ENCODE results near the gene RNASEL. TPM values are rescaled to one million over a fixed set of nuclear protein-coding genes. Genes with fewer than 3 reads are reported as not detected.
A peak's percentile ranks its signal among the peaks of the same experiment; 100 is the strongest.

RNASEL gene
- total RNA-seq, 4 donors from 2014 or later: 6.1 to 8.0 (median 7.1) TPM

GRCh38 chr1:182610606-182611194, 21.6 kb upstream of the RNASEL start:
- TF ChIP-seq CTCF (IDR thresholded peaks at IDR 0.05) (no peak), POLR2A (IDR thresholded peaks at IDR 0.05) (no peak)
- intact Hi-C loops (cut with DNase I; ENCODE audit: low total_unique reads): no loop called here
- 75 to 81% methylated on average over 6 of the region's 6 CpGs for WGBS, 2 donors
- H3K4me3 ChIP-seq (ENCODE audit: low read depth, poor library complexity, severe bottlenecking): no peak overlapping the region
- DNase-seq (ENCODE audit: low spot score in 2 of 2): no peak

- no peak overlapping the region for H3K4me3 ChIP-seq (ENCODE audit: low read depth, poor library complexity, severe bottlenecking)
- WGBS, 2 donors: 80 to 84% methylated on average over 9 of the region's 9 CpGs
- no peak for DNase-seq (ENCODE audit: low spot score in 2 of 2)
- intact Hi-C loops (cut with DNase I; ENCODE audit: low total_unique reads): no loop called here
- TF ChIP-seq CTCF (IDR thresholded peaks at IDR 0.05) (no peak), POLR2A (IDR thresholded peaks at IDR 0.05) (no peak)
These were observed 20.0 kb upstream of the RNASEL start for GRCh38 chr1:182608845-182609610.

DNA sequence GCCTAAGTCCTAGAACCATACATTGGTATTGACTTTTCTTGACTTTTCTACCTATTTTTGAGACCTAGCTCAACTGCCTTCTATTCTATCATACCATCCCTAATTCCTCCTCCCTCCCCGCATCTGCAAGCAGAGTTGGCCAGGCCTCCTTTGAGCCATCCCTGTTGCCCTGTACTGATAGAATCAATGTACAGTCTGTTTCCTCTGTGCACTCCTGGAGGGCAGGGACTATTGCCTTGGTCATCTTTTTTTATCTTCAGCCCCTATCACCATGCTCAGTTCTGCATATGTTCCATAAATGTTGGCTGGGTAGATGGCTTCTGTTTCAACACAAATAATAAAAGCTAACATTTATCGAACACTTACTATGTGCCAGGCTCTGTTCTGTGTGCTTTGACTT, 19.2 kb upstream of the RNASEL start:
- no peak overlapping the region for H3K4me3 ChIP-seq (ENCODE audit: low read depth, poor library complexity, severe bottlenecking)
- WGBS, 2 donors: 50 to 93% methylated on average over 2 of the region's 2 CpGs
- intact Hi-C loops (cut with DNase I; ENCODE audit: low total_unique reads): no loop called here
- no peak for DNase-seq (ENCODE audit: low spot score in 2 of 2)
- TF ChIP-seq POLR2A (IDR thresholded peaks at IDR 0.05): no peak
- no peak for TF ChIP-seq CTCF (IDR thresholded peaks at IDR 0.05)

DNA sequence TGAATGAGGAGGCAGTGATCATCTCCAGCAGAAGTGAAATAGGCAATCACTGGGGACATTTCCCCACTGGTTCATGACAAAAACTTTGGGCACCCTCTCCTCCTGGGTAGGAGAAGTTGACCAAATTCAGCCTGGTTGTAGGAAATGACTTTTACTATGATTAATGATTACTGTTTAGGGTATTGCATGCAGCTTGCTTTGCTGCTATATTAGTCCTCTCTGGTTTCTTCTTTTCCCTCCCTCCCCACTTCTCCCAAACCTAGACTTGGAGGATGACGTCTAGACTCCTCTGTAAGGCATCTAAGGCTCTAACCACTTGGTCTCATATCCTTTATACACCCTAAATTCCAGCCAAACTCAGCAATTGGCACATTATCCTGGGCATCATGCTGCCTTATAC, 18.5 kb upstream of the RNASEL start:
- intact Hi-C loops (cut with DNase I; ENCODE audit: low total_unique reads): no loop called here
- DNase-seq (ENCODE audit: low spot score in 2 of 2): no peak
- WGBS, 2 donors: 84 to 93% methylated on average over 1 of the region's 1 CpG
- no peak overlapping the region for H3K4me3 ChIP-seq (ENCODE audit: low read depth, poor library complexity, severe bottlenecking)
- no peak for TF ChIP-seq POLR2A (IDR thresholded peaks at IDR 0.05)
- no peak for TF ChIP-seq CTCF (IDR thresholded peaks at IDR 0.05)

DNA sequence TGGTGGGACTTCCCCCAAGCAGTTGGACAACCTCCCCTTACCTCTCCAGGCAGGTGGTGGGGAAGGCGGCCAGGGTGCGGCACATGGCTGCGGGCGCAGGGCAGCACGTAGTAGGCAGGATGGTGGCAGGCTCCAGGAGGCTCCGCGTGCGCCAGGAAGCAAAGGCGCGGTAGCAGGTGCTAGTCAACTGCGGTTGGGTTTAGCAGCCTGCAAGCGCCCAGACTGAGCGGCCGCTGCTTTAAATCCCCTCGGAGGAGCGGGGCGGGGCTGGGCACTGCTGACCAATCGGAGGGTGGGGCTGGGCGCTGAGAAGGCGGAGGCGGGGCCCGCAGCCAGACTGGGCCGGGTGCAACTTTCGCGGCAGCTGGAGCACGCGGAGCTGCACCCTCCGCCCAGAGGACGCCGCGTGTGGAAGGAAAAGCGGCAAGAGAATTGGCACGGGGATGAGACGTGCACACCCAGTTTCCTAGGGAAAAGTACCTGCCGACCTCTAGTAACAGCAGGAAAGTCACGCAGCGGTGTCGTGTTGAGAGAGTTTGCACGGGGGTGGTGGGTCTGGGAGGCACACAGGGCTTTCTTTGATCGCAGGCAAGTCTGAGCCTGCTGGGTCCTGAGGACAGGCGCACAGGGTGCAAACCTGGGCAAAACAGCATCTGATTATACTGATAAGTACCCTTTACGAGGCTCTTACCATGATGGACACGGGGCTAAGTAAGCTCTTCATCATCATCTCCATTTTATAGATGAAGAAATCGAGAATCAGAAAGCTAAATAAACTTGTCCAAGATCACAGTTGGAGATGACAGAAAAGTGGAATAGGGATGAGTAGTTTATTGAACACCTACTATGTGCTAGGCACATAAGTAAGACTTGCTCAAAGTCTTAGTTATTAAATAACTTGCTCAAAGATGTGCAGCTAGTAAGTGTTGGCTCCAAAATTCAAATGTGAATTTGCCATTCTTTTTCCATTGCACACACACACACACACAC, 15.4 kb upstream of the RNASEL start, which contains the start of gene RGS16:
Gene RGS16, minus strand, starts transcription at position 215 of the 990 bp plus-strand sequence. Its CDS starts 130 bp downstream, at position 85.
- DNase-seq (ENCODE audit: low spot score in 2 of 2): peak; percentile 92 to 99
- no peak within 1 kb of the TSS for H3K4me3 ChIP-seq (ENCODE audit: low read depth, poor library complexity, severe bottlenecking)
- 4 to 5% methylated on average over 39 to 40 of the region's 44 CpGs for WGBS, 2 donors
- intact Hi-C loops (cut with DNase I; ENCODE audit: low total_unique reads): loop anchor here (5.0 kb wide), 1 partner anchor 522 kb away; no protein-coding TSS in a partner anchor
- TF ChIP-seq POLR2A (IDR thresholded peaks at IDR 0.05) (peak in 1 of 2 donors; percentile 6), CTCF (IDR thresholded peaks at IDR 0.05) (no peak)

Measured in lower leg skin (tissue), 4 donors.